ENCODE measurements around the gene MYT1.

DNA sequence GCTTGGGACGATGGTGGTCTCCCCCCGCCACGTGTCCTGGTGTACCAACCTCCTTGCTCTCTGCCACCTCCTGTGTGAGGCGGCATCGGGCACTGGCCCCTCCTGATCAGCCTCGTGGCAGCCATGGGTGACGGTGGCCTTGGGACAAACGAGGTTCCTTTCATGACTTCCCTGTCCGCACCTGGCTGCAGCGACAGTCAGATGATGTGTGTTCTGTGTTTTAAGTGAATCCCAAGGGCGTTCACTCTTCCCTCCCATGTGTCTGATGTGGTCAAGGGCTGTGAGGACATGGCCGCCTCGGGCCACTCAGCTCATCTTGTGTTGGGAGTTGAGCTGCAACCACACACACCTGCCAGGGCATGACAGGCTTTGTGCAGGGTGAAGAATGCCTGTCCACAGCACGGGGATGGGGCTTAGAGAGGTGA lies 60.9 kb downstream of the MYT1 start:
- TF ChIP-seq, protein P1, sequence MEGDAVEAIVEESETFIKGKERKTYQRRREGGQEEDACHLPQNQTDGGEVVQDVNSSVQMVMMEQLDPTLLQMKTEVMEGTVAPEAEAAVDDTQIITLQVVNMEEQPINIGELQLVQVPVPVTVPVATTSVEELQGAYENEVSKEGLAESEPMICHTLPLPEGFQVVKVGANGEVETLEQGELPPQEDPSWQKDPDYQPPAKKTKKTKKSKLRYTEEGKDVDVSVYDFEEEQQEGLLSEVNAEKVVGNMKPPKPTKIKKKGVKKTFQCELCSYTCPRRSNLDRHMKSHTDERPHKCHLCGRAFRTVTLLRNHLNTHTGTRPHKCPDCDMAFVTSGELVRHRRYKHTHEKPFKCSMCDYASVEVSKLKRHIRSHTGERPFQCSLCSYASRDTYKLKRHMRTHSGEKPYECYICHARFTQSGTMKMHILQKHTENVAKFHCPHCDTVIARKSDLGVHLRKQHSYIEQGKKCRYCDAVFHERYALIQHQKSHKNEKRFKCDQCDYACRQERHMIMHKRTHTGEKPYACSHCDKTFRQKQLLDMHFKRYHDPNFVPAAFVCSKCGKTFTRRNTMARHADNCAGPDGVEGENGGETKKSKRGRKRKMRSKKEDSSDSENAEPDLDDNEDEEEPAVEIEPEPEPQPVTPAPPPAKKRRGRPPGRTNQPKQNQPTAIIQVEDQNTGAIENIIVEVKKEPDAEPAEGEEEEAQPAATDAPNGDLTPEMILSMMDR (conservative IDR thresholded peaks at IDR 0.05): no peak
- no peak for TF ChIP-seq ZFX (IDR thresholded peaks at IDR 0.05)
